Thyroid gland (tissue), 4 donors: Measurements from ENCODE around the gene OR2T34. TPM values are rescaled to one million over a fixed set of nuclear protein-coding genes. Genes with fewer than 3 reads are reported as not detected.
"Not testable (repeated sequence)": the region's sequence is repeated elsewhere in the genome, so short reads cannot be mapped to it uniquely, and the experiment has no call there.

Source experiments
- DNase-seq, 2 donors: peaks; one replicate each; pipeline ENCODE4 v3.0.0-alpha.2; 2019
- H3K27ac ChIP-seq, 3 donors: fragments of 200-600 bp; sonication (generic); 1 replicate in 2 of 3; 2 replicates in 1 of 3; pipeline ENCODE4 v1.5.1; 2016 to 2019; ENCODE audit warnings: mild to moderate bottlenecking in 1 of 3, moderate library complexity in 1 of 3
- H3K27me3 ChIP-seq: fragments of 200-600 bp; sonication (generic); one replicate; pipeline ENCODE4 v1.5.1; 2019
- H3K36me3 ChIP-seq, 2 donors: fragments of 200-600 bp; sonication (generic); one replicate each; pipeline ENCODE4 v1.5.1; 2016 to 2019
- H3K4me1 ChIP-seq, 2 donors: fragments of 200-600 bp; sonication (generic); one replicate each; pipeline ENCODE4 v1.5.1; 2017 to 2019
- H3K4me3 ChIP-seq, 3 donors: fragments of 200-600 bp; sonication (generic); replicated peaks in 1 of 3; 1 replicate in 2 of 3; 2 replicates in 1 of 3; pipeline ENCODE4 v1.5.1; 2016; ENCODE audit warnings: mild to moderate bottlenecking in 1 of 3
- H3K9me3 ChIP-seq: fragments of 200-600 bp; sonication (generic); one replicate; pipeline ENCODE4 v1.5.1; 2017
- POLR2A ChIP-seq, 2 donors: fragments of 450-650 bp; IDR thresholded peaks; one replicate each; pipeline ENCODE4 v1.6.1; 2017; ENCODE audit warnings: antibody characterized with exemption in 2 of 2, mild to moderate bottlenecking in 2 of 2, moderate library complexity in 1 of 2
- WGBS, 2 donors: methylation state at CpG; one replicate each; pipeline ENCODE4 v1.1.5; 2017; 5-methylcytosine and 5-hydroxymethylcytosine counted together
- intact Hi-C: fragments of 100-400 bp; cut with DNase I; formaldehyde crosslinking; loops from one replicate; pipeline ENCODE4 v1.15.1; 2023
- total RNA-seq, 4 donors: library from RNA; depleted of rRNA; stranded (reverse); fragments of >200 nt; gene quantifications; one replicate each; pipeline ENCODE4 v1.2.3, GENCODE V29; 2016
- TF ChIP-seq, protein P1 (sequence below), 6 experiments: fragments of 200-600 bp in 3 of 6; fragments of 450-650 bp in 3 of 6; sonication (generic) in 3 of 6; IDR thresholded peaks; one replicate each; pipeline ENCODE4 v1.5.1; 2016 to 2019; ENCODE audit warnings: antibody characterized with exemption in 6 of 6, mild to moderate bottlenecking in 2 of 6, inconsistent platforms in 1 of 6, moderate library complexity in 1 of 6

Gene OR2T34
- total RNA-seq, 4 donors from 2014 or later: not detected

DNA sequence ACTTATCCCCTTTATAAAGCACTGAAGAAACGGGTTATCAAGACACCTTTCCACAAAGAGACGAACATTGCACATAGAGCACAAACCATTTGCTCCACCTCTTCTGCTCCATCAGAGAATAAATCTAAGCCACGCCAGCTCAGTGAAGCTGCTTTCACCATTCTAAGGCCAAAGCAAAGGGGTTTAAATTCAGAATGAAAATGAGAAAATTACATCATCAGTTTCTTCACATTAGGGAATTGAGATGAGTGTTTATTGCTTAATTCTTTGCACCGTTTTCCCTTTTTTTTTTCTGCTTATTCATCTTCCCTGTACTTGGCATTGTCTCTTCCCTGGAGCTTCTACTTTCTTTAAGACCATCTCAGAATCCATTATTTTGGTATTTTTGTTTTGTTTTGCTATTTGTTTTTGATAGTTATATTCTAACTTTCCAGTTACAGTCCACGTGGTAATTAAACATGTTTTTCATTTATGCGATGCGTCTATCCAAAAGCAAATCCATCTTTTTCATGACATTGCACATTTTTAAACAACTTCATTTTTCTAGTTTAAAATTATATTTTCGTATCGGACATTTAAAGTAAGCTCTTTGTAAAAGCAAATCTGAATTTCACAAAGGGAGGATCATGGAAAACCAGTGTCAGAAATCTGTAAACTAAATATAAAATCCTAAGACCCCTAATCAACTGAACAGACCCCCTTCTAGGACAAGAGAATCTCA, 1.9 kb upstream of the OR2T34 start:
- 79 to 83% methylated on average over 9 of the region's 9 CpGs for WGBS, 2 donors
- Histone ChIP-seq H3K27me3 (no peaks in the 10 kb centered on the region), H3K36me3 (no peaks in the 10 kb centered on the region), H3K9me3 (no peaks in the 10 kb centered on the region), H3K27ac (no peak overlapping the region), H3K4me3 (no peak overlapping the region), H3K4me1 (no peaks in the 10 kb centered on the region)
- no peak for TF ChIP-seq POLR2A (IDR thresholded peaks at IDR 0.05)
- TF ChIP-seq, protein P1, sequence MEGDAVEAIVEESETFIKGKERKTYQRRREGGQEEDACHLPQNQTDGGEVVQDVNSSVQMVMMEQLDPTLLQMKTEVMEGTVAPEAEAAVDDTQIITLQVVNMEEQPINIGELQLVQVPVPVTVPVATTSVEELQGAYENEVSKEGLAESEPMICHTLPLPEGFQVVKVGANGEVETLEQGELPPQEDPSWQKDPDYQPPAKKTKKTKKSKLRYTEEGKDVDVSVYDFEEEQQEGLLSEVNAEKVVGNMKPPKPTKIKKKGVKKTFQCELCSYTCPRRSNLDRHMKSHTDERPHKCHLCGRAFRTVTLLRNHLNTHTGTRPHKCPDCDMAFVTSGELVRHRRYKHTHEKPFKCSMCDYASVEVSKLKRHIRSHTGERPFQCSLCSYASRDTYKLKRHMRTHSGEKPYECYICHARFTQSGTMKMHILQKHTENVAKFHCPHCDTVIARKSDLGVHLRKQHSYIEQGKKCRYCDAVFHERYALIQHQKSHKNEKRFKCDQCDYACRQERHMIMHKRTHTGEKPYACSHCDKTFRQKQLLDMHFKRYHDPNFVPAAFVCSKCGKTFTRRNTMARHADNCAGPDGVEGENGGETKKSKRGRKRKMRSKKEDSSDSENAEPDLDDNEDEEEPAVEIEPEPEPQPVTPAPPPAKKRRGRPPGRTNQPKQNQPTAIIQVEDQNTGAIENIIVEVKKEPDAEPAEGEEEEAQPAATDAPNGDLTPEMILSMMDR (IDR thresholded peaks at IDR 0.05): no peak
- DNase-seq: no peak
- intact Hi-C loops: no loop called here

DNA sequence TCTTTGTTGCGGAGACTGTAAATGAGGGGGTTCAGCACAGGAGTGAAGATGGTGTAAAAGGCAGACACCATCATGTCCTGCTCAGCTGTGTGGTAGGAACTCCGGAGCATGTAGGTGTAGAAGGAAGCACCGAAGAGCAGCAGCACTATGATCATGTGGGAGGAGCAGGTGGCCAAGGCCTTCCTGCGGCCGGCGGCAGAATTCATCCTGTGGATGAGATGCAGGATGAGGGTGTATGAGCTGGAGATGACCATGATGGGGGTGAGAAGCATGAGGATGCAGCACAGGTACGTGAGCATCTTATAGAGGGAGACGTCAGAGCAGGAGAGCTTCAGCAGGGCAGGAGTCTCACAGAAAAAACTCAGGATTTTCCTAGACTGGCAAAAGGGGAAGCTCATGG, 701 bp downstream of the OR2T34 start:
- DNase-seq, H3K36me3 ChIP-seq, intact Hi-C loops, H3K27ac ChIP-seq, H3K4me3 ChIP-seq, H3K27me3 ChIP-seq, H3K4me1 ChIP-seq, H3K9me3 ChIP-seq: not testable (repeated sequence)
- WGBS, 2 donors: 81 to 83% methylated on average over 5 of the region's 8 CpGs

DNA sequence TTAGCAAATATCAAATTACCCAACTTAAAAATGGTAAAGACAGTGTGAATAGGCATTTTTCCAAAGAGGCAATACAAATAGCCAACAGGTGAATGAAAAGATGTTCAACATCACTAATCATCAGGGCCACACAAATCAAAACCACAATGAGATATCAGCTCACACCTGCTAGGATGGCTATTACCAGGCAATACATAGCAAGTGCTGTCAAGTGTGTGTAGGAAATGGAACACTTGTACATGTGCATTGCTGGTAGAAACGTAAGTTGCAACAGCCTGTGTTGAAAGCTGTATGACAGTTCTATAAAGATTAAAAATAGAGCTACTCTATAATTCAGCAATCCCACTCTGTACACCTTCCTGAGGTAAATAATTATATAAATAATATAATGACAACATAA, 2.5 kb downstream of the OR2T34 start:
- H3K27ac ChIP-seq, DNase-seq, intact Hi-C loops, H3K9me3 ChIP-seq, H3K27me3 ChIP-seq, H3K36me3 ChIP-seq, H3K4me1 ChIP-seq, H3K4me3 ChIP-seq: not testable (repeated sequence)
- WGBS, 2 donors: no CpG with 5 or more reads among the region's 1 CpG

GRCh38 chr1:248570811-248571210, 3.7 kb downstream of the OR2T34 start:
- H3K4me3 ChIP-seq, H3K36me3 ChIP-seq, H3K27me3 ChIP-seq, DNase-seq, H3K9me3 ChIP-seq, intact Hi-C loops, H3K27ac ChIP-seq, H3K4me1 ChIP-seq: not testable (repeated sequence)
- 81 to 89% methylated on average over 3 of the region's 3 CpGs for WGBS, 2 donors

DNA sequence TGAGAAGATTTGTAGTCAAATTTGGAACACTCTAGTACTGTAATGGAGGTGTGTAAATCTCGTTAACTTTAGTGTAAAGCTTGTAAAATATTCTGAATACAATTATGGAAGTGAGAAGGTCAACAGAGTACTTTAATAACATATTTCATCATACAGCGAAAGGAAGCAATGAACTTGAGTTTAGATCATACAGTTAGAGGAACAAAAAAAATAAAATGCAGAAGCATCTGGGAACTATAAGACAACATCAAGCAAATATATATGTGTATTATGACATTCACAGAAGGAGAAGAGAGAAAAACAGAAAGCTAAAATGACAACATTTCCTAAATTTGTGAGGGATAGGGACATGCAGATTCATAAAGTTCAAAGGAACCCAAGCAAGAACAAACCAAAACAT, 5.5 kb downstream of the OR2T34 start:
- H3K27me3 ChIP-seq, H3K9me3 ChIP-seq, H3K27ac ChIP-seq, DNase-seq, H3K4me1 ChIP-seq, intact Hi-C loops, H3K36me3 ChIP-seq, H3K4me3 ChIP-seq: not testable (repeated sequence)
- 32 to 33% methylated on average over 2 of the region's 2 CpGs for WGBS, 2 donors

- intact Hi-C loops, H3K4me3 ChIP-seq, H3K9me3 ChIP-seq, DNase-seq, H3K27me3 ChIP-seq, H3K27ac ChIP-seq, H3K4me1 ChIP-seq, H3K36me3 ChIP-seq: not testable (repeated sequence)
- WGBS, 2 donors: 66 to 72% methylated on average over 11 of the region's 11 CpGs
Measured at GRCh38 chr1:248565530-248566373, 8.8 kb downstream of the OR2T34 start.

GRCh38 chr1:248562672-248563071, 11.9 kb downstream of the OR2T34 start, which contains the start of gene OR2T29:
Gene OR2T29, minus strand, starts transcription at chr1:248562772. Its CDS starts 3,281 bp downstream, at chr1:248559491.
- not testable (repeated sequence) for H3K27me3 ChIP-seq, DNase-seq

DNA sequence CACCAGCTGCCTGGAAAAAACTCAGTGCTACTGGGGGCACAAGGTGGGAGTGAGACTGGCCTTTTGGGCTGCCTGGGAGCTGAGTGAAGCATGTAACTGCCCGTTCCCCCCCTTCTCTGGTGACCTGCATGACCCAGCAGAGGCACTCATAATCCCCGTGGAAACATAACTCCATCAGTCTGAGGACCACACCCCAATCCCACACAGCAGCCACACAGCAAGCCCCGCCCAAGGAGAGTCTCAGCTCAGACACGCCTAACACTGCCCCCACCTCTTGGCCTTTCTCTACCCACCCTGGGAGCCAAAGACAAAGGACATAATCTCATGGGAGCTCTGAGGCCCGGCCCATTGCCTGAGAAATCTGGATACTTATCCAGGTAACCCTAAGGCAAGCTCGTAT, 23.5 kb downstream of the OR2T34 start:
- H3K27me3 ChIP-seq, H3K9me3 ChIP-seq, intact Hi-C loops, H3K27ac ChIP-seq, DNase-seq, H3K36me3 ChIP-seq, H3K4me3 ChIP-seq, H3K4me1 ChIP-seq: not testable (repeated sequence)
- WGBS, 2 donors: no CpG with 5 or more reads among the region's 6 CpGs

More at GRCh38 chr1:248562672-248563071, 11.9 kb downstream of the OR2T34 start, which contains the start of gene OR2T29:
- H3K4me1 ChIP-seq, H3K36me3 ChIP-seq, H3K4me3 ChIP-seq, H3K9me3 ChIP-seq, H3K27ac ChIP-seq, intact Hi-C loops: not testable (repeated sequence)
- 72 to 83% methylated on average over 1 to 2 of the region's 3 CpGs for WGBS, 2 donors

- no CpG with 5 or more reads among the region's 2 CpGs for WGBS, 2 donors
Measured at GRCh38 chr1:248547383-248547782, 27.2 kb downstream of the OR2T34 start.

GRCh38 chr1:248537449-248537848, 37.1 kb downstream of the OR2T34 start:
- H3K9me3 ChIP-seq, intact Hi-C loops, H3K36me3 ChIP-seq, H3K27ac ChIP-seq, H3K4me3 ChIP-seq, H3K27me3 ChIP-seq, H3K4me1 ChIP-seq, DNase-seq: not testable (repeated sequence)

More at GRCh38 chr1:248547383-248547782, 27.2 kb downstream of the OR2T34 start:
- H3K4me1 ChIP-seq, H3K4me3 ChIP-seq, H3K36me3 ChIP-seq, H3K9me3 ChIP-seq, DNase-seq, H3K27ac ChIP-seq, intact Hi-C loops, H3K27me3 ChIP-seq: not testable (repeated sequence)
